GM12878 (cell line): ENCODE results near the gene ABCG2. TPM values are rescaled to one million over a fixed set of nuclear protein-coding genes. Genes with fewer than 3 reads are reported as not detected.

Source experiments
- ATAC-seq: fragments of 200-7000 bp; cut with Tn5 transposase; 3 replicates; pipeline ENCODE4 v1.9.1; 2020; ENCODE audit warnings: mild to moderate bottlenecking, moderate library complexity
- BruUV-seq: library from RNA; stranded (reverse); fragments of 400-500 nt; replicated peaks from 2 replicates; lab custom pipeline; 2021; lab: Mats Ljungman, UMichigan
- CTCF ChIA-PET: fragments of 300-600 bp; sonication (Branson Sonifier 250); formaldehyde crosslinking; extraction: SDS; loops from one replicate; lab custom pipeline; 2021; ENCODE audit warnings: inconsistent platforms; lab: Yijun Ruan, JAX
- POLR2A ChIA-PET: fragments of 350-600 bp; formaldehyde crosslinking; extraction: SDS; loops from one replicate; lab custom pipeline; 2021; ENCODE audit warnings: inconsistent platforms; lab: Charles Lee
- RAD21 ChIA-PET: fragments of 300-600 bp; sonication (Branson Sonifier 250); formaldehyde crosslinking; loops from one replicate; lab custom pipeline; 2023; ENCODE audit warnings: antibody characterized with exemption; ENCODE audit not compliant: unreplicated experiment; lab: Charles Lee
- SMC1A ChIA-PET: fragments of 300-600 bp; sonication (Branson Sonifier 250); formaldehyde crosslinking; loops from one replicate; lab custom pipeline; 2023; ENCODE audit not compliant: unreplicated experiment, uncharacterized antibody; lab: Charles Lee
- DNase-seq: peaks from one replicate; pipeline ENCODE4 v3.0.0-alpha.2; 2011; ENCODE audit warnings: low read depth, low spot score
- FAIRE-seq: peaks from 3 replicates; lab custom pipeline; 2011; peaks lifted over from hg19 to GRCh38; lab: Jason Lieb, UNC
- H2AFZ ChIP-seq: 2 replicates; pipeline ENCODE4 v1.6.0; 2011; ENCODE audit warnings: low read depth, low read length, control low read depth; ENCODE audit not compliant: control insufficient read depth
- H3K27ac ChIP-seq: 2 replicates; pipeline ENCODE4 v1.5.1; 2011; ENCODE audit warnings: control low read depth; ENCODE audit not compliant: control insufficient read depth, insufficient read depth
- H3K27me3 ChIP-seq, 2 experiments: replicated peaks in 1 of 2; 2 replicates each; pipeline versions ENCODE4 v1.6.0 to v1.6.1; 2011; ENCODE audit warnings: low read length in 1 of 2; ENCODE audit not compliant: control insufficient read depth in 2 of 2, insufficient read depth in 2 of 2
- H3K36me3 ChIP-seq, 2 experiments: 2 replicates each; pipeline ENCODE4 v1.5.1; 2011; ENCODE audit warnings: low read length in 1 of 2; ENCODE audit not compliant: control insufficient read depth in 2 of 2, insufficient read depth in 2 of 2
- H3K4me1 ChIP-seq: 2 replicates; pipeline ENCODE4 v1.6.1; 2011; ENCODE audit warnings: mild to moderate bottlenecking, low read length, moderate library complexity, mixed read lengths; ENCODE audit not compliant: control insufficient read depth, insufficient read depth
- H3K4me2 ChIP-seq: 2 replicates; pipeline ENCODE4 v1.6.0; 2011; ENCODE audit warnings: control low read depth; ENCODE audit not compliant: control insufficient read depth, insufficient read depth
- H3K4me3 ChIP-seq: fragments of 200-600 bp; sonication (generic); 2 replicates; pipeline ENCODE4 v1.5.1; 2016
- H3K79me2 ChIP-seq: 2 replicates; pipeline ENCODE4 v1.6.0; 2011; ENCODE audit warnings: low read length; ENCODE audit not compliant: control insufficient read depth, insufficient read depth
- H3K9ac ChIP-seq: 2 replicates; pipeline ENCODE4 v1.8.0; 2011; ENCODE audit warnings: low read length, control low read depth, mixed read lengths; ENCODE audit not compliant: control insufficient read depth, insufficient read depth
- H3K9me3 ChIP-seq: replicated peaks from 3 replicates; pipeline ENCODE4 v1.5.1; 2011; ENCODE audit warnings: mild to moderate bottlenecking, low read length; ENCODE audit not compliant: control insufficient read depth, insufficient read depth
- H4K20me1 ChIP-seq: 2 replicates; pipeline ENCODE4 v1.6.0; 2011; ENCODE audit not compliant: control insufficient read depth, insufficient read depth
- BCL3 ChIP-seq: IDR thresholded peaks from 2 replicates; pipeline ENCODE4 v1.6.1; 2011; ENCODE audit warnings: borderline replicate concordance, low read depth, mild to moderate bottlenecking, moderate library complexity, low read length; ENCODE audit not compliant: insufficient read depth, poor library complexity, severe bottlenecking
- KAT2A ChIP-seq: conservative IDR thresholded peaks from 2 replicates; pipeline ENCODE4 v1.6.1; 2011; ENCODE audit warnings: low read depth, low read length; ENCODE audit not compliant: control insufficient read depth
- PAX5 ChIP-seq: IDR thresholded peaks from 2 replicates; pipeline ENCODE4 v1.6.1; 2011; ENCODE audit warnings: low read depth, low read length, borderline replicate concordance
- RELA ChIP-seq: fragments of 450-650 bp; IDR thresholded peaks from 2 replicates; pipeline ENCODE4 v1.8.0; 2014; ENCODE audit warnings: borderline replicate concordance; ENCODE audit not compliant: partially characterized antibody
- RFX5 ChIP-seq: IDR thresholded peaks from 2 replicates; pipeline ENCODE4 v1.6.1; 2011; ENCODE audit warnings: low read depth, low read length, improper control_type of control experiment
- YBX1 ChIP-seq: fragments of 450-650 bp; IDR thresholded peaks from 2 replicates; pipeline ENCODE4 v1.6.1; 2016; ENCODE audit warnings: antibody characterized with exemption
- WGBS: methylation state at CpG from one replicate; pipeline ENCODE4 v1.1.6; 2016; ENCODE audit warnings: low lambda C conversion rate; ENCODE audit not compliant: insufficient replicate concordance, insufficient coverage; ENCODE audit errors: missing lambda C conversion rate; 5-methylcytosine and 5-hydroxymethylcytosine counted together
- in situ Hi-C: fragments of 300-500 bp; cut with MboI; formaldehyde crosslinking; loops from 9 replicates; pipeline ENCODE4 v1.14.3; 2018; ENCODE audit warnings: mixed read lengths
- intact Hi-C: fragments of 100-400 bp; cut with micrococcal nuclease; formaldehyde crosslinking; loops from one replicate; pipeline ENCODE4 v1.14.2; 2022; ENCODE audit not compliant: unreplicated experiment
- polyA plus RNA-seq, 11 experiments: library from polyadenylated mRNA; depleted of rRNA in 4 of 11; unstranded in 6 of 11; stranded (reverse) in 5 of 11; fragments of >200 nt; fragmentation: Nextera tagmentation in 4 of 11; fragmentation: Illumina TruSeq in 1 of 11; extraction: Ambion mirVana in 4 of 11; extraction: Trizol in 1 of 11; gene quantifications; 1 replicate in 1 of 11; 2 replicates in 10 of 11; pipeline versions ENCODE4 v1.2.1 to v1.2.3, GENCODE V29; 2011 to 2016; ENCODE audit warnings: inconsistent platforms in 2 of 11, missing spikeins in 2 of 11, low read depth in 1 of 11
- total RNA-seq, 4 experiments: library from RNA; depleted of rRNA in 3 of 4; stranded (reverse); fragments of >200 nt in 3 of 4; fragmentation: Illumina TruSeq in 1 of 4; extraction: Trizol in 1 of 4; gene quantifications; 2 replicates each; pipeline versions ENCODE4 v1.2.1 to v1.2.3, GENCODE V29; 2013 to 2021
- TF ChIP-seq, protein P1 (sequence below): fragments of 450-650 bp; IDR thresholded peaks from 2 replicates; pipeline ENCODE4 v1.6.1; 2018; ENCODE audit warnings: borderline replicate concordance, mild to moderate bottlenecking; ENCODE audit not compliant: partially characterized antibody
- TF ChIP-seq, protein P2 (sequence below): fragments of 150-350 bp; IDR thresholded peaks from 2 replicates; pipeline ENCODE4 v1.6.1; 2014; ENCODE audit warnings: mild to moderate bottlenecking, low read depth, low read length

ABCG2 gene
- total and polyA plus RNA-seq, 10 of the 15 experiments (the other 5 are each of a cell fraction or from before 2014, with no cell fraction given), result 0.03 to 0.06 (median 0.04) TPM; not detected in 7

DNA sequence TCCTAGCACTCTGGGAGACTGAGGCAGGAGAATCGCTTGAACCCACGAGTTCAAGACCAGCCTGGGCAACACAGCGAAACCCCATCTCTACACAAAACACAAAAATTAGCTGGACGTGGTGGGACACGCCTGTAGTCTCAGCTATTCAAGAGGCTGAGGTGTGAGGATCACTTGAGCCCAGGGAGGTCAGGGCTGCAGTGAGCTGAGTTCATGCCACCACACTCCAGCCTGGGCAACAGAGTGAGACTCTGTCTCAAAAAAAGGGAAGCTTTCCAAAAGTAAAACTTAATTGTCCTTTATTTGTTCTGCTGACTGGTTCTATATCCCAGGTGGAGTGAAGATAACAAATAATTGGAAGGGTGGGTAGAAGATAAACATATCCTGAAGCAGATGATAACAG is 45.6 kb downstream of the ABCG2 start:
- POLR2A ChIA-PET, result no interaction called here

More for the DNA sequence above, 45.6 kb downstream of the ABCG2 start:
- FAIRE-seq (no peak), ATAC-seq (no peak), DNase-seq (no peak)
- Histone ChIP-seq H3K27ac (no peak overlapping the region), H3K79me2 (no peaks in the 10 kb centered on the region), H2AFZ (no peak overlapping the region), H3K9me3 (no peaks in the 10 kb centered on the region), H3K36me3 (no peaks in the 10 kb centered on the region), H4K20me1 (no peaks in the 10 kb centered on the region), H3K9ac (no peak overlapping the region), H3K4me1 (no peaks in the 10 kb centered on the region), H3K4me3 (no peak overlapping the region), H3K4me2 (no peak overlapping the region), H3K27me3 (no peaks in the 10 kb centered on the region; a peak in 2 of 4 replicates)
- BruUV-seq, result no TSS peak
- intact Hi-C loops (no loop called here), in situ Hi-C loops (no loop called here)
- TF ChIP-seq RELA (no peak), PAX5 (no peak), BCL3 (no peak), RFX5 (no peak), YBX1 (no peak), KAT2A (no peak)
- TF ChIP-seq, protein P1, sequence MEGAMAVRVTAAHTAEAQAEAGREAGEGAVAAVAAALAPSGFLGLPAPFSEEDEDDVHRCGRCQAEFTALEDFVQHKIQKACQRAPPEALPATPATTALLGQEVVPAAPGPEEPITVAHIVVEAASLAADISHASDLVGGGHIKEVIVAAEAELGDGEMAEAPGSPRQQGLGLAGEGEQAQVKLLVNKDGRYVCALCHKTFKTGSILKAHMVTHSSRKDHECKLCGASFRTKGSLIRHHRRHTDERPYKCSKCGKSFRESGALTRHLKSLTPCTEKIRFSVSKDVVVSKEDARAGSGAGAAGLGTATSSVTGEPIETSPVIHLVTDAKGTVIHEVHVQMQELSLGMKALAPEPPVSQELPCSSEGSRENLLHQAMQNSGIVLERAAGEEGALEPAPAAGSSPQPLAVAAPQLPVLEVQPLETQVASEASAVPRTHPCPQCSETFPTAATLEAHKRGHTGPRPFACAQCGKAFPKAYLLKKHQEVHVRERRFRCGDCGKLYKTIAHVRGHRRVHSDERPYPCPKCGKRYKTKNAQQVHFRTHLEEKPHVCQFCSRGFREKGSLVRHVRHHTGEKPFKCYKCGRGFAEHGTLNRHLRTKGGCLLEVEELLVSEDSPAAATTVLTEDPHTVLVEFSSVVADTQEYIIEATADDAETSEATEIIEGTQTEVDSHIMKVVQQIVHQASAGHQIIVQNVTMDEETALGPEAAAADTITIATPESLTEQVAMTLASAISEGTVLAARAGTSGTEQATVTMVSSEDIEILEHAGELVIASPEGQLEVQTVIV, result no peak
- TF ChIP-seq, protein P2, sequence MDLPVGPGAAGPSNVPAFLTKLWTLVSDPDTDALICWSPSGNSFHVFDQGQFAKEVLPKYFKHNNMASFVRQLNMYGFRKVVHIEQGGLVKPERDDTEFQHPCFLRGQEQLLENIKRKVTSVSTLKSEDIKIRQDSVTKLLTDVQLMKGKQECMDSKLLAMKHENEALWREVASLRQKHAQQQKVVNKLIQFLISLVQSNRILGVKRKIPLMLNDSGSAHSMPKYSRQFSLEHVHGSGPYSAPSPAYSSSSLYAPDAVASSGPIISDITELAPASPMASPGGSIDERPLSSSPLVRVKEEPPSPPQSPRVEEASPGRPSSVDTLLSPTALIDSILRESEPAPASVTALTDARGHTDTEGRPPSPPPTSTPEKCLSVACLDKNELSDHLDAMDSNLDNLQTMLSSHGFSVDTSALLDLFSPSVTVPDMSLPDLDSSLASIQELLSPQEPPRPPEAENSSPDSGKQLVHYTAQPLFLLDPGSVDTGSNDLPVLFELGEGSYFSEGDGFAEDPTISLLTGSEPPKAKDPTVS, result no peak
- CTCF ChIA-PET, result interaction anchor here (0.6 kb wide), 1 partner anchor 261 kb away, joined by 3 read pairs; no protein-coding TSS in a partner anchor
- RAD21 ChIA-PET, result interaction anchor here (0.7 kb wide), 1 partner anchor 48 kb away, joined by 3 read pairs; no protein-coding TSS in a partner anchor
- SMC1A ChIA-PET, result no interaction called here
- 27% methylated on average over 5 of the region's 5 CpGs for WGBS
